SH-SY5Y (cell line): ENCODE measurements around the gene KCNK5.

Experiments used
- GATA2 ChIP-seq: IDR thresholded peaks from 2 replicates; pipeline ENCODE4 v1.6.1; 2011; ENCODE audit warnings: mild to moderate bottlenecking, low read depth, low read length
- GATA3 ChIP-seq: IDR thresholded peaks from 2 replicates; pipeline ENCODE4 v1.6.1; 2011; ENCODE audit warnings: low read depth, mild to moderate bottlenecking, low read length, moderate library complexity

The KCNK5 gene

GRCh38 chr6:39214120-39214813 is 15.0 kb downstream of the KCNK5 start:
- TF ChIP-seq GATA3 = no peak
- TF ChIP-seq GATA2 = no peak

GRCh38 chr6:39213195-39213920 is 15.9 kb downstream of the KCNK5 start:
- TF ChIP-seq GATA3 (no peak), GATA2 (no peak)

- TF ChIP-seq GATA3 (no peak), GATA2 (no peak)
These were observed 18.1 kb downstream of the KCNK5 start for GRCh38 chr6:39211183-39211582.

- TF ChIP-seq GATA3 (no peak), GATA2 (no peak)
These were observed 18.8 kb downstream of the KCNK5 start for GRCh38 chr6:39210450-39210849.

- TF ChIP-seq GATA3 = no peak
- TF ChIP-seq GATA2 = no peak
These were observed 19.4 kb downstream of the KCNK5 start for GRCh38 chr6:39209911-39210310.

GRCh38 chr6:39209360-39209811 is 19.9 kb downstream of the KCNK5 start:
- TF ChIP-seq GATA3 (no peak), GATA2 (no peak)

GRCh38 chr6:39208223-39208739 is 21.0 kb downstream of the KCNK5 start:
- TF ChIP-seq GATA2 = no peak
- no peak for TF ChIP-seq GATA3

- no peak for TF ChIP-seq GATA3
- TF ChIP-seq GATA2 = no peak
These were observed 21.7 kb downstream of the KCNK5 start for GRCh38 chr6:39207416-39208222.

- TF ChIP-seq GATA3 = no peak
These were observed 23.0 kb downstream of the KCNK5 start for GRCh38 chr6:39206250-39206721.

GRCh38 chr6:39204646-39205244 is 24.5 kb downstream of the KCNK5 start:
- TF ChIP-seq GATA2 = no peak
- TF ChIP-seq GATA3 = no peak

GRCh38 chr6:39204160-39204495 is 25.1 kb downstream of the KCNK5 start:
- no peak for TF ChIP-seq GATA3

GRCh38 chr6:39203436-39204159 is 25.7 kb downstream of the KCNK5 start:
- TF ChIP-seq GATA2 (no peak), GATA3 (no peak)

- TF ChIP-seq GATA3 = no peak
- TF ChIP-seq GATA2 = no peak
These were observed 27.1 kb downstream of the KCNK5 start for GRCh38 chr6:39202166-39202565.
